RWPE2 (cell line): ENCODE data around the gene SOX4.
"Not testable (repeated sequence)": the region's sequence is repeated elsewhere in the genome, so short reads cannot be mapped to it uniquely, and the experiment has no call there.

ENCODE experiments used
- ATAC-seq: fragments of 200-7000 bp; cut with Tn5 transposase; 3 replicates; pipeline ENCODE4 v1.9.1; 2021; ENCODE audit warnings: low read depth
- DNase-seq: peaks from one replicate; pipeline ENCODE4 v3.0.0-alpha.2; 2020; ENCODE audit warnings: low spot score
- H3K27ac ChIP-seq: fragments of 450-650 bp; 2 replicates; pipeline ENCODE4 v1.5.1; 2017; ENCODE audit warnings: mild to moderate bottlenecking; ENCODE audit not compliant: poor library complexity, severe bottlenecking
- H3K27me3 ChIP-seq: fragments of 250-450 bp; sonication (Bioruptor Pico); 2 replicates; pipeline ENCODE4 v1.5.1; 2021; ENCODE audit warnings: mild to moderate bottlenecking, moderate library complexity; ENCODE audit not compliant: insufficient read depth, poor library complexity, severe bottlenecking
- H3K36me3 ChIP-seq: fragments of 250-450 bp; sonication (Bioruptor Pico); 2 replicates; pipeline ENCODE4 v1.5.1; 2020; ENCODE audit warnings: low read depth, mild to moderate bottlenecking, moderate library complexity
- H3K4me1 ChIP-seq: fragments of 250-450 bp; sonication (Bioruptor Pico); 2 replicates; pipeline ENCODE4 v1.5.1; 2021; ENCODE audit warnings: mild to moderate bottlenecking, moderate library complexity; ENCODE audit not compliant: insufficient read depth, poor library complexity, severe bottlenecking
- H3K4me3 ChIP-seq: fragments of 250-450 bp; sonication (Bioruptor Pico); 2 replicates; pipeline ENCODE4 v1.5.1; 2021; ENCODE audit warnings: mild to moderate bottlenecking, moderate library complexity; ENCODE audit not compliant: severe bottlenecking
- H3K9me3 ChIP-seq: fragments of 250-450 bp; sonication (Bioruptor Pico); 2 replicates; pipeline ENCODE4 v1.5.1; 2021; ENCODE audit warnings: mild to moderate bottlenecking, moderate library complexity; ENCODE audit not compliant: severe bottlenecking
- CTCF ChIP-seq: fragments of 450-650 bp; IDR thresholded peaks from one replicate; pipeline ENCODE4 v1.5.1; 2017; ENCODE audit warnings: mild to moderate bottlenecking, moderate library complexity; ENCODE audit not compliant: poor library complexity, severe bottlenecking

SOX4 gene

GRCh38 chr6:21593412-21593926 lies at the start of gene SOX4:
SOX4 (plus strand) TSS chr6:21593751; CDS start chr6:21594535, 784 bp downstream.
- Histone ChIP-seq H3K9me3 (no peaks in the 10 kb centered on the region), H3K4me1 (peaks cover 9% of the 10 kb centered on the region), H3K27me3 (no peaks in the 10 kb centered on the region), H3K36me3 (peaks cover 13% of the 10 kb centered on the region), H3K27ac (peak within 1 kb of the TSS; percentile 79), H3K4me3 (peak within 1 kb of the TSS; percentile 97)
- DNase-seq = peak; percentile 93
- ATAC-seq = peak; percentile 76
- TF ChIP-seq CTCF = no peak

GRCh38 chr6:21552286-21552685 lies 41.3 kb upstream of the SOX4 start:
- DNase-seq, H3K27ac ChIP-seq, H3K36me3 ChIP-seq, H3K27me3 ChIP-seq, H3K9me3 ChIP-seq, H3K4me3 ChIP-seq, ATAC-seq, H3K4me1 ChIP-seq: not testable (repeated sequence)

GRCh38 chr6:21554286-21554685 lies 39.3 kb upstream of the SOX4 start:
- Histone ChIP-seq H3K9me3 (no peaks in the 10 kb centered on the region), H3K27me3 (no peaks in the 10 kb centered on the region), H3K27ac (no peak overlapping the region), H3K4me1 (peaks cover 6% of the 10 kb centered on the region), H3K36me3 (no peaks in the 10 kb centered on the region), H3K4me3 (no peak overlapping the region)
- no peak for TF ChIP-seq CTCF
- ATAC-seq (no peak), DNase-seq (no peak)

GRCh38 chr6:21555197-21555596 lies 38.4 kb upstream of the SOX4 start:
- Histone ChIP-seq H3K27ac (no peak overlapping the region), H3K4me1 (peaks cover 6% of the 10 kb centered on the region), H3K27me3 (no peaks in the 10 kb centered on the region), H3K4me3 (no peak overlapping the region), H3K9me3 (no peaks in the 10 kb centered on the region), H3K36me3 (no peaks in the 10 kb centered on the region)
- DNase-seq (no peak), ATAC-seq (no peak)
- TF ChIP-seq CTCF = no peak

- no peaks in the 10 kb centered on the region for H3K27me3 ChIP-seq
- H3K36me3 ChIP-seq = no peaks in the 10 kb centered on the region
- peaks cover 6% of the 10 kb centered on the region for H3K4me1 ChIP-seq
- TF ChIP-seq CTCF = no peak
- DNase-seq (no peak), ATAC-seq (no peak)
- H3K4me3 ChIP-seq = no peak overlapping the region
- H3K27ac ChIP-seq = no peak overlapping the region
- no peaks in the 10 kb centered on the region for H3K9me3 ChIP-seq
These were observed 37.0 kb upstream of the SOX4 start for GRCh38 chr6:21556511-21556910.
